ENCODE data around the gene ALG2. TPM values are rescaled to one million over a fixed set of nuclear protein-coding genes. Genes with fewer than 3 reads are reported as not detected.

The ALG2 gene
- total and polyA plus RNA-seq, 2 of the 13 experiments (the other 11 are each of a cell fraction or from before 2014, with no cell fraction given) = 46.2 to 49.0 TPM

DNA sequence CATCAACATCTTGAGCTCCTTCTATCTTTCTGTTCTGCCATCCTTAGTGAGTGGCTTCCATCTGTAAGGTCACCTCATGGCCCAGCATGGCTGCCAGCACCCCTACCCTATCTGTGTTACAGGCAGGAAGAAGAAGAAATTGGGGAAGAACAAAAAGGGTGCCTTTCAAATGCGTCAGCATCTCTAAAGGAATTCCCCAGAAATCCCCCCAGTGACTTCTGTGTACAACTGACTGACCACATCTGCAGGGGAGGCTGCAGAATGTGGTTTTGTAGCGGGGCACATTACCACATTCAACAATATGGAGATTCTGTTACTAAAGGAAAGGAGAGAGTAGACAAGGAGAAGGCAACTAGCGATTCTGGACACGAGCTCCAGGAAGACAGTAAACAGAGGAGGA, 40.1 kb downstream of the ALG2 start:
- H3K9me3 ChIP-seq (ENCODE audit: low read length) = no peaks in the 10 kb centered on the region
- no peak overlapping the region for H2AFZ ChIP-seq (ENCODE audit: low read length)
- H3K4me1 ChIP-seq (ENCODE audit: insufficient read depth, low read length) = peaks cover 24% of the 10 kb centered on the region
- ATAC-seq = no peak
- no peaks in the 10 kb centered on the region for H3K79me2 ChIP-seq (ENCODE audit: insufficient read depth, low read length)
- H3K4me3 ChIP-seq (replicated peaks in 1 of 3; ENCODE audit: insufficient read depth in 1 of 3, low read depth in 2 of 3, low read length in 3 of 3) = no peak overlapping the region
- no peak for TF ChIP-seq BRD4 (CRISPR knock-in tag; IDR thresholded peaks at IDR 0.05)
- no peak for TF ChIP-seq JUNB (CRISPR knock-in tag; IDR thresholded peaks at IDR 0.05; ENCODE audit: borderline replicate concordance)
- TF ChIP-seq, protein P1, sequence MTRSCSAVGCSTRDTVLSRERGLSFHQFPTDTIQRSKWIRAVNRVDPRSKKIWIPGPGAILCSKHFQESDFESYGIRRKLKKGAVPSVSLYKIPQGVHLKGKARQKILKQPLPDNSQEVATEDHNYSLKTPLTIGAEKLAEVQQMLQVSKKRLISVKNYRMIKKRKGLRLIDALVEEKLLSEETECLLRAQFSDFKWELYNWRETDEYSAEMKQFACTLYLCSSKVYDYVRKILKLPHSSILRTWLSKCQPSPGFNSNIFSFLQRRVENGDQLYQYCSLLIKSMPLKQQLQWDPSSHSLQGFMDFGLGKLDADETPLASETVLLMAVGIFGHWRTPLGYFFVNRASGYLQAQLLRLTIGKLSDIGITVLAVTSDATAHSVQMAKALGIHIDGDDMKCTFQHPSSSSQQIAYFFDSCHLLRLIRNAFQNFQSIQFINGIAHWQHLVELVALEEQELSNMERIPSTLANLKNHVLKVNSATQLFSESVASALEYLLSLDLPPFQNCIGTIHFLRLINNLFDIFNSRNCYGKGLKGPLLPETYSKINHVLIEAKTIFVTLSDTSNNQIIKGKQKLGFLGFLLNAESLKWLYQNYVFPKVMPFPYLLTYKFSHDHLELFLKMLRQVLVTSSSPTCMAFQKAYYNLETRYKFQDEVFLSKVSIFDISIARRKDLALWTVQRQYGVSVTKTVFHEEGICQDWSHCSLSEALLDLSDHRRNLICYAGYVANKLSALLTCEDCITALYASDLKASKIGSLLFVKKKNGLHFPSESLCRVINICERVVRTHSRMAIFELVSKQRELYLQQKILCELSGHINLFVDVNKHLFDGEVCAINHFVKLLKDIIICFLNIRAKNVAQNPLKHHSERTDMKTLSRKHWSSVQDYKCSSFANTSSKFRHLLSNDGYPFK (CRISPR knock-in tag; IDR thresholded peaks at IDR 0.05; ENCODE audit: borderline replicate concordance) = no peak
- TF ChIP-seq KAT8 (CRISPR knock-in tag; IDR thresholded peaks at IDR 0.05) = no peak
- no peak for TF ChIP-seq AGO1 (IDR thresholded peaks at IDR 0.05; ENCODE audit: low read depth, low read length, poor library complexity, severe bottlenecking)
- no peak for TF ChIP-seq ZNF792 (CRISPR knock-in tag; IDR thresholded peaks at IDR 0.05)
- TF ChIP-seq ZSCAN30 (CRISPR knock-in tag; IDR thresholded peaks at IDR 0.05) = no peak
- no peak overlapping the region for H3K9ac ChIP-seq (ENCODE audit: insufficient read depth, low read depth, low read length)
- no peak for FAIRE-seq
- ChIA-PET CTCF (ENCODE audit: low intra/inter-chr PET ratio, low total read pairs) (no interaction called here), POLR2A (no interaction called here)
- H3K36me3 ChIP-seq (replicated peaks in 1 of 2; ENCODE audit: control insufficient read depth in 1 of 2, insufficient read depth in 2 of 2, low read length in 2 of 2) = no peaks in the 10 kb centered on the region
- peaks cover 0 to 23% of the 10 kb centered on the region in 2 experiments; a peak in 2 of 5 replicates for H3K27me3 ChIP-seq (ENCODE audit: control insufficient read depth in 1 of 2, insufficient read depth in 2 of 2, low read length in 2 of 2)
- no peak overlapping the region for H3K27ac ChIP-seq (ENCODE audit: extremely low read length, insufficient read depth, low read length)
- WGBS (ENCODE audit: low lambda C conversion rate) = 56% methylated on average over 4 of the region's 4 CpGs
- intact Hi-C loops (cut with micrococcal nuclease; ENCODE audit: unreplicated experiment) = loop anchor here (5.0 to 10.0 kb wide), 2 partner anchors 83 to 626 kb away; no protein-coding TSS in a partner anchor
- BruUV-seq (replicated peaks) = no TSS peak
- DNase-seq (ENCODE audit: low spot score) = no peak
- in situ Hi-C loops (cut with HindIII; ENCODE audit: extremely low pct_ligation_motif_present, low pct_unique_long_range_greater_than_20kb) = loop anchor here (10.0 to 25.0 kb wide), 2 partner anchors 623 to 831 kb away; no protein-coding TSS in a partner anchor
- H4K20me1 ChIP-seq (ENCODE audit: insufficient read depth, low read length) = no peaks in the 10 kb centered on the region
- H3K4me2 ChIP-seq (ENCODE audit: low read depth, low read length) = no peak overlapping the region

Measured in HepG2 (cell line).